HepG2 (cell line): ENCODE results near the gene VWA1. TPM values are rescaled to one million over a fixed set of nuclear protein-coding genes. Genes with fewer than 3 reads are reported as not detected.
A peak's percentile ranks its signal among the peaks of the same experiment; 100 is the strongest.

ENCODE experiments used
- ARNT ChIP-seq: fragments of 450-650 bp; IDR thresholded peaks from 2 replicates; pipeline ENCODE4 v1.6.1; 2017
- FUBP1 ChIP-seq: sonication (generic); formaldehyde crosslinking; IDR thresholded peaks from 2 replicates; pipeline ENCODE4 v1.5.1; 2020; ENCODE audit warnings: missing genetic modification reagents, mild to moderate bottlenecking, borderline replicate concordance
- MIXL1 ChIP-seq: IDR thresholded peaks from 2 replicates; pipeline ENCODE4 v1.6.1; 2016
- MXD1 ChIP-seq: sonication (generic); formaldehyde crosslinking; IDR thresholded peaks from 2 replicates; pipeline ENCODE4 v1.4.0; 2020; ENCODE audit warnings: mild to moderate bottlenecking, missing genetic modification reagents
- NFKB2 ChIP-seq: sonication (generic); formaldehyde crosslinking; IDR thresholded peaks from 2 replicates; pipeline ENCODE4 v1.4.0; 2020; ENCODE audit warnings: missing genetic modification reagents, borderline replicate concordance
- NR0B2 ChIP-seq: sonication (generic); formaldehyde crosslinking; IDR thresholded peaks from 2 replicates; pipeline ENCODE4 v1.4.0; 2020; ENCODE audit warnings: mild to moderate bottlenecking, missing genetic modification reagents
- PRPF4 ChIP-seq: fragments of 200-400 bp; formaldehyde crosslinking; IDR thresholded peaks from 2 replicates; pipeline ENCODE4 v1.6.1; 2016; ENCODE audit warnings: low read length, low read depth; ENCODE audit not compliant: poor library complexity, severe bottlenecking
- SIX1 ChIP-seq: sonication (generic); formaldehyde crosslinking; IDR thresholded peaks from 2 replicates; pipeline ENCODE4 v1.4.0; 2020; ENCODE audit warnings: missing genetic modification reagents, borderline replicate concordance
- SKI ChIP-seq: fragments of 450-650 bp; IDR thresholded peaks from one replicate; pipeline ENCODE4 v1.6.1; 2018; ENCODE audit warnings: mild to moderate bottlenecking; ENCODE audit not compliant: partially characterized antibody
- SOX13 ChIP-seq, 3 experiments: fragments of 450-650 bp in 1 of 3; sonication (generic) in 1 of 3; formaldehyde crosslinking in 1 of 3; IDR thresholded peaks in 2 of 3; conservative IDR thresholded peaks in 1 of 3; 2 replicates each; pipeline versions ENCODE4 v1.5.0 to v1.6.1; 2016 to 2020; ENCODE audit warnings: antibody characterized with exemption in 1 of 3, mild to moderate bottlenecking in 1 of 3, missing compliant biosample characterization in 1 of 3, missing genetic modification reagents in 1 of 3, moderate library complexity in 1 of 3
- TSC22D2 ChIP-seq: sonication (generic); formaldehyde crosslinking; IDR thresholded peaks from 2 replicates; pipeline ENCODE4 v1.5.1; 2020; ENCODE audit warnings: missing genetic modification reagents, mild to moderate bottlenecking, borderline replicate concordance
- ZNF34 ChIP-seq: sonication (generic); formaldehyde crosslinking; IDR thresholded peaks from 2 replicates; pipeline ENCODE4 v1.4.0; 2020; ENCODE audit warnings: mild to moderate bottlenecking, missing genetic modification reagents, borderline replicate concordance
- ZNF441 ChIP-seq: sonication (generic); formaldehyde crosslinking; IDR thresholded peaks from 2 replicates; pipeline ENCODE4 v1.7.0; 2021; ENCODE audit warnings: missing genetic modification reagents, borderline replicate concordance
- ZNF564 ChIP-seq: sonication (generic); formaldehyde crosslinking; IDR thresholded peaks from 2 replicates; pipeline ENCODE4 v1.8.1; 2023; ENCODE audit warnings: mild to moderate bottlenecking, missing genetic modification reagents
- ZNF674 ChIP-seq: sonication (generic); formaldehyde crosslinking; IDR thresholded peaks from 2 replicates; pipeline ENCODE4 v1.5.0; 2020; ENCODE audit warnings: low read depth, mild to moderate bottlenecking, missing genetic modification reagents
- ZNF710 ChIP-seq: sonication (generic); formaldehyde crosslinking; IDR thresholded peaks from 2 replicates; pipeline ENCODE4 v1.5.0; 2020; ENCODE audit warnings: mild to moderate bottlenecking, missing genetic modification reagents, borderline replicate concordance
- ZNF772 ChIP-seq: sonication (generic); formaldehyde crosslinking; IDR thresholded peaks from 2 replicates; pipeline ENCODE4 v1.5.0; 2020; ENCODE audit warnings: mild to moderate bottlenecking, missing genetic modification reagents
- ZNF777 ChIP-seq: sonication (generic); formaldehyde crosslinking; IDR thresholded peaks from 2 replicates; pipeline ENCODE4 v1.4.0; 2020; ENCODE audit warnings: missing genetic modification reagents
- ZXDC ChIP-seq: sonication (generic); formaldehyde crosslinking; IDR thresholded peaks from 2 replicates; pipeline ENCODE4 v1.5.0; 2020; ENCODE audit warnings: mild to moderate bottlenecking, missing genetic modification reagents
- polyA plus RNA-seq, 8 experiments: library from polyadenylated mRNA; depleted of rRNA in 3 of 8; stranded (reverse) in 7 of 8; unstranded in 1 of 8; fragments of >200 nt; fragmentation: Illumina TruSeq in 4 of 8; extraction: Trizol in 4 of 8; gene quantifications; 2 replicates each; pipeline versions ENCODE4 v1.2.1 to v1.2.3, GENCODE V29; 2011 to 2016; ENCODE audit warnings: low read depth in 4 of 8, missing spikeins in 1 of 8, mixed read lengths in 1 of 8; ENCODE audit not compliant: insufficient read depth in 1 of 8
- total RNA-seq, 5 experiments: library from RNA; depleted of rRNA; stranded (reverse); fragments of >200 nt; fragmentation: Illumina TruSeq; extraction: Trizol; gene quantifications; 2 replicates each; pipeline ENCODE4 v1.2.3, GENCODE V29; 2016; ENCODE audit warnings: low read depth in 1 of 5

VWA1 gene
- total and polyA plus RNA-seq, 2 of the 13 experiments (the other 11 are each of a cell fraction or from before 2014, with no cell fraction given), result 40.9 to 57.5 TPM

GRCh38 chr1:1471389-1472052 is 36.0 kb downstream of the VWA1 start, which contains the start of gene ATAD3B (continued):
- TF ChIP-seq FUBP1 (CRISPR knock-in tag) (no peak), SKI (no peak), ZNF674 (no peak), SOX13 (IDR thresholded peaks at IDR 0.05) (no peak), SOX13 (CRISPR knock-in tag; conservative IDR thresholded peaks at IDR 0.05 in 1 of 2, IDR thresholded peaks at IDR 0.05 in 1 of 2) (peak in 1 of 2 experiments; percentile 37; a peak in 1 of 4 replicates), MIXL1 (no peak), ZNF564 (CRISPR knock-in tag) (peak; percentile 49; the same call in 1 of the 2 replicates), SIX1 (CRISPR knock-in tag) (no peak), ZXDC (CRISPR knock-in tag) (no peak), NFKB2 (CRISPR knock-in tag) (0 out of 2 replicates have a peak, but pooled peaks have one; percentile 35), PRPF4 (no peak), ZNF34 (CRISPR knock-in tag) (no peak), ZNF710 (CRISPR knock-in tag) (peak; percentile 73; the same call in 1 of the 2 replicates), TSC22D2 (peak; percentile 62; the same call in 1 of the 2 replicates), ZNF441 (CRISPR knock-in tag) (no peak), NR0B2 (CRISPR knock-in tag) (peak; percentile 94), ARNT (no peak), ZNF772 (CRISPR knock-in tag) (peak; percentile 72; the same call in 1 of the 2 replicates), MXD1 (CRISPR knock-in tag) (peak; percentile 83), ZNF777 (CRISPR knock-in tag) (peak; percentile 51; the same call in 1 of the 2 replicates)
